ENCODE measurements around the gene HNF1A.
A peak's percentile ranks its signal among the peaks of the same experiment; 100 is the strongest.

HNF1A gene

DNA sequence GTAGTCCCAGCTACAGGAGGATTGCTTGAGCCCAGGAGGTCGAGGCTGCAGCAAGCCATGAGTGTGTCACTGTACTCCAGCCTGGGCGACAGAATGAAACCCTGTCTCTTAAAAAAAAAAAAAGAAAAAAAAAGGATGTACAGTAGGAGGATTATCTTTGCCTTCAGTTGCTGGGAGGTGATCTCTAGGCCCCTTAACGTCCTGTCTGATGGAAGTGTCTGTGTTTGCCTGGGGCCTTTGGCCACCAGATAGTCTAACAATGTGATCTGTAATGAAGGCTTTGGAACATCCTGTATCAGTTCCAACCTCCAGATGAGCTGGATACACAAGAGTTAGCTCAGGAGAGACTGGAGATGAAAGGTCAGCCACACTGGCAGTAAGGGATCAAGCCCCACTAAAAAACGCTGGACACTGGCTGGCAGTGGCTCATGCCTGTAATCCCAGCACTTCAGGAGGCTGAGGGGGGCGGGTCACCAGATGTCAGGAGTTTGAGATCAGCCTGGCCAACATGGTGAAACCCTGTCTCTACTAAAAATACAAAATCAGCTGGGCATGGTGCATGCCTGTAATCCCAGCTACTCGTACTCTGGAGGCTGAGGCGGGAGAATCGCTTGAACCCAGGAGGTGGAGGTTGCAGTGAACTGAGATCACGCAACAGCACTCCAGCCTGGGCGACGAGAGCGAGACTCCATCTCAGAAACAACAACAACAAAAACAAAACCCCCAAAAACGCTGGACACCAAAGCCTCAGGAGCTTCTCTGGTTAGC is 19.0 kb upstream of the HNF1A start:
- no peak for DNase-seq (ENCODE audit: low read depth in 2 of 2)

DNA sequence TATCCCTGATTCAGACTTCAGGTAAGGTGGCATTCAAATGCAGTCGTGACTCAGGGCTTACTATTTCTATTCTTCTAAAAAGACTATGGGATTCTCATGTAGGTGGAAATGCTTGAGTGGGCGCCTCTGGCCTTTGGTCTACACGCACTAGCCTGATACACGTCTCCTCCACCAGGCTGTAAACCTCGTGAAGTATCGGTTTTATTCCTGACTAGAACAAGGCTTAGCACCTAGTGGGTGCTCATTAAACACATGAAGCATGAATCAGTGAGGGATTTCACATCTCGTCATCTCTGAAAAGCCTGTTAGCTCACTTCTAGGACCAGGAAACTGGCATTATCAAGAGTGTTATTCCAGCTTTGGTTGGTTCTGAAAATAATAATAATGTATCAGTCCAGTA is 17.7 kb upstream of the HNF1A start:
- no peak for DNase-seq (ENCODE audit: low read depth in 2 of 2)

DNA sequence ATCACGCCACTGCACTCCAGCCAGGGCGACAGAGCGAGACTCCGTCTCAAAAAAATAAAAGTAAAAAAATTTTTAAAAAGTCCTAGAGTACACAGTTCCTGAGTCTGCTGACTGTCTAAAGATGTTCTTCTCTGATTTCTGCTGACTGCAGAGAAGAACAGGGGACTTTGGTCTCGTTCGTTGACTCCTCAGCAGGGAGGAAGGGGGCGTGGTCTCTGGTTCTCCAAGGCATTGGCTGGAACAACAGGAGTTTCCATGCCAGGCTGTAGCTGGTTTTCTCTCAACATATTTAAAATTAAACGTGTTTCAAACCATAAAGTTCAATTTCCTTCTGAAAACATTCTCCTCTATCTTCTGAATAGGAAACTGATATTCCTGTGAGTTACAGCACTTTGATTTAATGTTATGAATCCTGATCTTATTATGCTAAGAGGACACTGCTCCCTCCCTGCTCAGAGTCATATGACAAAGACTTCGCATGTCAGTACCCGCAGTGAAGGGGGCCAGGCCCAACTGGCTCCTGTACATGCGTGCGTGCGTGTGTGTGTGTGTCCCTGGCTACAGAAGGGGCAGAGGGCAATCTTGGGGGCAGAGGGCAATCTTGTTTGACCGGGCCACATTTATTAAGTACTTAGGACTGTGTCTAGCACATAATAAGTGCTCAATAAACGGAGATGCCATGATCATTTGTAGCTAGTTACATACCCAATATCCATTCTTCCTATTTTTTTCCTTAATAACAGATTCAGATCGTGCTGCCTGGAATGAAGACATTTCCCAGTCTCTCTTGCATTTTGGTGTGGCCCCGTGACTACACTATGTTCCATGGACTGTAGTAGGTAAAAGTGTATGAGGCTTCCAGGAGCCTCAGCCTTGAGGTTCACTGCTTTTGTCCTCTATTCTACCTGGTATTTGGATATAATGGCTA is 16.5 kb upstream of the HNF1A start:
- DNase-seq (ENCODE audit: low read depth in 2 of 2), result no peak

DNA sequence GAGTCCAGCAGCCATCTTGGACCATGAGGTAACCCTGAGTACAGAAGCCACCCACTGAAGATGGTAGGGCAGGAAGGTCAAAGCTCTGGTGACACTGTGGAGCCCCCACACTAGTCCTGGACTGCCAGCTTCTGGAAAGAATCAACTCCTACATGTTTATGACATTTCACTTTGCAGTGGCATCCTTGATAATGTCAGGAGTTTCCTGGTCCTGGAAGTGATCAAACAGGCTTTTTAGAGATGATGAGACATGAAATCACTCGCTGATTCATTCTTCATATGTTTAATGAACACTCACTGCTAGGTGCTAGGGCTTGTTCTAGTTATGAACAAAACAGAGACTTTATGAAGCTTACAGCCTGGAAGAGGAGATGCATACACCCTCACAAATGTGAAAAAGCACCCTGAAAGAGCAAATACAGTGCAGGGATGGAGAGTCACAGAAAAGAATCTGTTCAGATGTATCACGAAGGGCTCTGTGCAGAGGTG is 15.8 kb upstream of the HNF1A start:
- no peak for DNase-seq (ENCODE audit: low read depth in 2 of 2)

DNA sequence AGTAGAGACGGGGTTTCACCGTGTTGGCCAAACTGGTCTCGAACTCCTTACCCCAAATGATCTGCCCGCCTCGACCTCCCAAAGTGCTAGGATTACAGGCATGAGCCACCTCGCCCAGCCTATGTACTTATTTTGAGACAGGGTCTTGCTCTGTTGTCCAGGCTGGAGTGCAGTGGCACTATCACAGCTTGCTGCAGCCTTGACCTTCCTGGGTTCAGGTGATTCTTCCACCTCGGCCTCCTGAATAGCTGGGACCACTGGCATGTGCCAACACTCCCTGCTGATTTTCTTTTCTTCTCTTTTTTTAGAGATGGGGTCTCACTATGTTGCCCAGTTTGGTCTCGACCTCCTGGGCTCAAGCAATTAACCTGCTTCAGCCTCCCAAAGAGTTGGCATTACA is 14.0 kb upstream of the HNF1A start:
- DNase-seq (ENCODE audit: low read depth in 2 of 2), result no peak

DNA sequence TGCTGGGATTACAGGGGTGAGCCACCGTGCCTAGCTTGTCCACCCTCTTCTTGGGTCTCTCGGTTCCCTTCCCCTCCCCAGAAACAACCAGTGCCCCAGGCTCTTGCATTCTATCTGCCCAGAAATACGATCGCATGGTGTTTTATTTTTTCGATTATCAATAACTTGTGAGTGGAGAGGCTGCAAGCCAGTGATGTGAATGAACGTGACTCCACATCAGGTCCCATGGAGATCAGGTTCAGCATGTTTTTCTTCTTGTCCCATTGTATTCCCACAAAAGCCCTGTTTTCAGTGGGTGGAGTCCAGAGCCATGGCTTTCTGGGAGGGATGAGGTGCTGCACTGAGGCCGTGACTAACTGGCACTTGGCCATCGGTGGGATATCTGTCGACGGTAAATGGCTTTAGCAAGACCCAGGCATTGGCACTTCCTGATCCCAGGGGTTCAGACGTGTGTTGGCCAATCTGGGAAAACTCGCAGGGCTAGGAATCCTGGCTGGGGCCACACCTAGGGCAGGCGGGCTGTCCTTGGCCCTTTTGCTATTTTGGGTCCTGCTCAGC is 12.7 kb upstream of the HNF1A start:
- DNase-seq (ENCODE audit: low read depth in 2 of 2), result no peak

DNA sequence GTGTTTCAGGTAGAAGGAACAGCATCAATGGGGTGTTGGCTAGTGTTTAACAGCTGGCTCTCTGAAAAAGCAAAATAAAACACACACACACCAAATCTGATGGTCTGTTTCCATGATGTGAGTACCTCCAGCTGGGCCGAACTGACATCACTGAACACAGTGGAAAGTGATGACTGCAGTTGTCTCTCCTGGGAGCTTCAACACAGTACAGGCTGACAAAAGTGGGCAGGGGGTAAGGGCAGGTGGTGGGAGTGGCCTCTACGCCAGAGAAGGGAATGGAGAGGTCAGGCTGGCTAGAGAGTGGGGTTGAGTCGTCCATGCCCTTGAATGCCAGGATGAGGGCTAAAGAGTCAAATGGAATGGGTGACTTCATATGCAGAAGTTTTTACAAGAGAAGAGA is 8.0 kb upstream of the HNF1A start:
- DNase-seq (ENCODE audit: low read depth in 2 of 2), result no peak

DNA sequence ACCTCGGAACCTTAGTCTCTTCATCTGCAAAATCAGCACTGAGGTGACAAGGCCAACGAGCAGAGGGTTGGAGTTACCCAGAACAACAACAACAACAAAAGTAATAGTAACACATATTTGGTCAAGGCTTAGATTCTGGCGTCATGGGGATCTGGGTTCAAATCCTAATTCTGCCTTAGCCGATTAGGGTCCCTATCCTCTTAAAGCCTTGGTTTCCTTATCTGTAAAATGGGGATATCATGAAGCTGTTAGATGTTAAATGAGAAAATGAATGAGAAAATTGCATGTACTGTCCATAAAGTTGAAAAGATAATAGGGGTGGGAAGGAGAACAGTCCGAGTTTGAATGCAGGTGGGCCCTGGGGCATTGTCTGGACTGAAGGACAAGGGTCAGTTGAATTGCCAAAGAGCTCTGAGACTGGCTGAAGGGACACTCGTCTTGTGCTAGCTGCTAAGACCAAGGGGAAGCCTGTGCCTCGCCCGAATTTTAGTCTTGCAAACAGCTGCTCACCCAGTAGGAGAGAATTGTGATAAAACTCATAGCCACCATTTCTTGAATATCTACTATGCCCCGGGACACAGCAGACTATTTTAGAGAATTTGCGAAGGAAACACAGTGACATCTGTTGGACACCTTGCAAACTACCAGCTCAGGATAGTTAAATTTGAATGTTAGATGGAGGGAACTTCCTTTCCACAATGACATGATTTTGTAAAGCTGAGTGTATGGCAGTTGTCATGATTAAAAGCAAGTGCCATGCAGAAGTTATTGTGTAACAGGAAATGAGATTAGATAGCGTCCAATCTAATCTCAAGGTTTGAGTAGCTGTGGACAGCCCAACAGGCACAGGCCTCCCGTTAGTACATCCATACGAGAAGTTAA is 6.8 kb upstream of the HNF1A start:
- peak; percentile 24 to 34 for DNase-seq (ENCODE audit: low read depth in 2 of 2)

DNA sequence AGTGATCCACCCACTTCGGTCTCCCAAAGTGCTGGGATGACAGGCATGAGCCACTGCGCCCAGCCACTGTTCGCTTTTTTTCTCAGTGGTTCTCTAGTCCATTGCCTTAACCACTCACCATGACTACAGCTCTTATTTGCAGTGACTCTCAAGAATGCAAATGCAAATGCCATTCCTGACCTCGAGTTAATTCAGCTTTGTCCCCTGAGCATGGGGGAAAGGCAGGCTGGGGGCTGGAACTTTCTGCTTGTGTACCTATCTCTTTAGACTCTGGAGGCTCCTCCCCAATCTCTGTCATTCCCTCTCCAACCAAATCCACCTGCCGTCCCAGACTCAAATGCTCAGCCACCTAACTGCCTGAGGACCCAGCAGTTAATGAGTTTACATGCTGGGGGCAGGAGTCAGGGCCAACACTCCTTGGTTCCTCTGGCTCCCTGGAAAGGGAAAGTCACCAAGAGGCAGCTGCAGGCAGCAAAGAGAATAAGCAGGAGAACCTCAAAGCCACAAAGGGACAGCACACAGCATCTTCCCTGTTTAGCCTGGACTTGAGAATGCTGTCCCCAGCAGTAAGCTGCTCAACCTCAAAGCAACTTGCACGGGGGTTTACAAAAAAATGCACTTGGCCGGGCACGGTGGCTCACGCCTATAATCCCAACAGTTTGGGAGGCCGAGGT is 5.3 kb upstream of the HNF1A start:
- DNase-seq (ENCODE audit: low read depth in 2 of 2), result no peak

DNA sequence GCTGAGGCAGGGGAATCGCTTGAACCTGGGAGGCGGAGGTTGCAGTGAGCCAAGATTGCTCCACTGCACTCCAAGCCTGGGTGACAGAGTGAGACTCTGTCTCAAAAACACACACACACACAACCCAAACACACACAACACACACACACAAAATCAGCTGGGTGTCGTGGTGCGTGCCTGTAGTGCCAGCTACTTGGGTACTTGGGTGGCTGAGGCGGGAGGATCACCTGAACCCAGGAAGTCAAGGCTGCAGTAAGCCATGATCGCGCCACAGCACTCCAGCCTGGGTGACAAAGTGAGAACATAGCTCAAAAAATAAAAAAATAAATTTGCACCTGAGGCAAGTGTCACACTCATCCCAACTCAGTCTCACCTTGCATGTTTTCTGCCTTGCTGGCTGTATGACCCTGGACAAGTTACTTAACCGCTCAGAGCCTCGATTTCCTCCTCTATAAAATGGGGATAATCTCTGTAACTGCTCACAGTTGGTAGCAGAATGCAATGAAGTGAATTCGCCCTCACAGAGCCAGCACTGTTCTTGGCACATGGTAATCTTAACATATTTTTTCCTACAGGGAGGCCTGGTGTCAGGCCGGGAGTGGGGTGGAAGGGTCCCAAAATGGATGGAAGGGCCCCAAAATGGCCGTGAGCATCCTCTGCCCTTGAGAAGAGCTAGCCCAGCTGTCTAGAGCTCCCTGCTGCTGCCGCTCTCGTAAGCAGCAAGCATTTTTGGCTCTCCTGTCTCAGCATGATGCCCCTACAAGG is 630 bp upstream of the HNF1A start:
- DNase-seq (ENCODE audit: low read depth in 2 of 2), result no peak

DNA sequence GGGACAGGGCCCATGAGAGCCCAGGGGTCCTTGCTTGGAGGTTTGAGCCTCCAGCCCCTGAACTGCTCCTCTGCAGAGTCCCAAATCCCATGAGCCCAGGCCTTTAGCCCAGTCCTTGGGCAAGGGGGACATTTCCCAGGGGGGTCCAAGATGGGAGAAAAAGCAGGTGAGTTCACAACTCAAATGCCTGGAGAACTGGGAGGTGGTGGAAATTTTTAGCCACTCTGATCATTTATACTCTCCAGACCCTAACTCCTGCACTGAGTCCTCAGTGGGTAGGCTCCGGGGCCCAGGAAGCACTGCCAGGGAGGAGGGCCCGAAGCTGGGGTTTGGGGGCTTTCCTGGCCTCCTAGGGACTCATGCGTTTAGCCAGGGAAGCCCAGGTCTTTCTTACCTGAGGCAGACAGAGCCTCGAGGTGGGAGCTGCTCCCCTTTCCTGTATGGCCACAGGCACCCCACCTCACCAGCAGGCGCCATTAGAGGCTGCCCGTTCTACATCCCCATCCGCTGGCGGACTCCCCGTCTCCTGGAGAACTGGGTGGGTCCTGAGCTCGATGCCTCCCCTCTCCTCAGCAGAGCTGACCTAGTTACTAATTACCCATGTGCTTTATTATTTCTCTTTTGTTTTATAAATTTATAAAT is 998 bp downstream of the HNF1A start:
- no peak for DNase-seq (ENCODE audit: low read depth in 2 of 2)

DNA sequence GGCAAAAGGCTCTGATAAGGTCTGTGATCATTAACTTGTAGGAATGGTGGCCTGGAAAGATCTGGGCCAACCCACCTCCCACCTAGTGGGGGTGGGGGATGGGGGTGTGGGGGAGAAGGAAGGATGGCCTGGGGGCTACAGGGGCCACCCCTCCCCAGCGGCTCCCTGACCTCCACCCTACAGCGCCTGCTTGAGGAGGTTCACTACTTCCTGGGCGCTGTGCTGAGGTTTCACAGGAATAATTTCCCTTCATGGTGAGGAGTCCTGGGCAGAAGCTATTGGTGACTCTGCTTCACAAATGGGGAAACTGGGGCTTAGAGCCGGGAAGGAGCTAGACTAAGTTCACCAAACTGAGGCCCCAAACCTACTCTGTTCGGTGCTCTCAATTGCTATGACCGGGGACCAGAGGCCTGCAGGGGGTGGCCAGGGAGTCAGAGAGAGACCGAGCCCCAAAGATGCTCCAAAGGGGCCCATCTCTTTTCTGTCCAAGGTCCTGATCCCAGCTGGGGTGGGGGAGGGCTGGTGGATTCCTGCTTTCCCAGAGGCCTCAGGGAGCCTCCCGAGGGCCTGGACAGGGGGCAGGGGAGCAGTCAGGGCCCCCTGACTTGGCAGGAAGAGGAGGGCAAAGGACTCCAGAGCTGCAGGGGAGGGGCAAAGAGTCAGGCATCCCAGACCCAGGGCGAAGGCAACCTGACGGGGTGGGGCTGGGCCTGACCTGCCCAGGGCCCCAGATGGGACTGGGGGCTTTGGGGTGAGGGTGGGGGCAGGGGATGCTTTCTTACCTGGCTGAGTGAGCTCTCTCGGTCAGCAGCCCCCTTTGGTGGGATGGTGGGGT is 1.7 kb downstream of the HNF1A start:
- no peak for DNase-seq (ENCODE audit: low read depth in 2 of 2)

DNA sequence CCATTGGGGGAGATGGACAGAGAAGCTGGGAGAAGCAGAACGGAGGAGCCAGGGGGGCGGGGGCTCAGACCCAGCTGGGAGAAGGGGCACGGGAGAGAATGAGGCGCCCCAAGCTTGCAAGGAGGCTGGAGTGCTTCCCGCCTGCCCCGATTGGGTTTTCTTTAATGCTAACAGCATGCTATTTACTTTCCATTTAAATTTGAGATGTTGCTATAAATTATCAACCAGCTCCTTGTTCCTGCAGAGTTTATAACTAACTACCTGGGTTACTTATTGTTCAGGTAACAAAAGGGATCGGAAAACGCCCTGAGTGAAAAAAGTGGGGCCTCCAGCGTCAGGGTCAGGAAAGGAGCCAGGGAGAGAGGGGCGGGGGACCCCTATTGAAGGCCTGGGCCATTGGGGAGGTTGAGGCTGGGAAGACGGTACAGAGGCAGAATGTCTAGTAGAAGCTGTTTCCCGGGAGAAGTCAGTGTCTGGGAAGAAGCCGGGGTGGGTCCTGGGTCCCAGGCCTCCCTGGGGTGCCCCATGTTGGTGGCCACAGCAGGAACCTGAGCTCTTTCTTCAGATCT is 2.5 kb downstream of the HNF1A start:
- DNase-seq (ENCODE audit: low read depth in 2 of 2), result no peak

DNA sequence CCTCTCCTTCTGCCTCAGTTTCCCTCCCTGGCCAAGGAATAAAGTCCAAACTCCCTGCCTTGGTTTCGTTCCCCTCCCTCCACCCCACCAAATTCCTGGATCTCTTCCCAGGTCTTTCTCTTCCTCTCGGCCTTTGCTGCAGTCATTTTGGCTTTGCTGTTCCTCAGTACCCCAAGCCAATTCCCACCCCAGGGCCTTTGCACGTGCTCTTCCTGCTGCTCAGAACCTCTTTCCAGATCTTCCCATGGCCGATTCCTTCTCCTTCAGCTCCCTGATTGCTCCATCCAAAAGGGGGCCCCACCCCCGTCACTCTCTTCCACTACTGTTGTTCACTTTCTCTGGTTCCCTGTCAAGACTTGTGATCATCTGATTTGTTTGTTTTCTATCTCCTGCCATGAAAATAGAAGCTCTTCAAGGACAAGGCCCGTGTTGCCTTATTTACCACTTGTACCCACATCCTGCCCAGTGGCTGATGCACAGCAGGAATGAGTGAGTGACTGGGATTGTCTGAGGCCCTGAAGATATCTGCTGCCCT is 3.1 kb downstream of the HNF1A start:
- no peak for DNase-seq (ENCODE audit: low read depth in 2 of 2)

DNA sequence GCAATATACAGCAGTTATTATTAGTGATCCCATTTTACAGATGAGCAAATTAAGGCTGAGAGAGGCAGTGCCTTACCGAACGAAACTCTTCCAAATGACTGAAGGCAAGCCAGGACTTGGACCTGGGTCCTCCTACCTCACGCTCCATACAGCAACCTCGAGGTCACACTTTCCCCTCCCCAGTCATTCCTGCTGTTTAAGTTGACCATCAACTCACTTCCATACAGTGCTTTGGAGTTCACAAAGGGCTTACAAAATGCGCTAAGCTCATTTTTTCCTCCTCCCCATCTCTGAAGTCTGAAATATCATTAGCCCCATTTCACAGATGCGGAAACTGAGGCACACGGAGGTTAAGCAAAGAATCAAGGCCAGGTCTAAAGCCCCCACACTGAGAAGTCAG is 4.3 kb downstream of the HNF1A start:
- DNase-seq (ENCODE audit: low read depth in 2 of 2), result no peak

DNA sequence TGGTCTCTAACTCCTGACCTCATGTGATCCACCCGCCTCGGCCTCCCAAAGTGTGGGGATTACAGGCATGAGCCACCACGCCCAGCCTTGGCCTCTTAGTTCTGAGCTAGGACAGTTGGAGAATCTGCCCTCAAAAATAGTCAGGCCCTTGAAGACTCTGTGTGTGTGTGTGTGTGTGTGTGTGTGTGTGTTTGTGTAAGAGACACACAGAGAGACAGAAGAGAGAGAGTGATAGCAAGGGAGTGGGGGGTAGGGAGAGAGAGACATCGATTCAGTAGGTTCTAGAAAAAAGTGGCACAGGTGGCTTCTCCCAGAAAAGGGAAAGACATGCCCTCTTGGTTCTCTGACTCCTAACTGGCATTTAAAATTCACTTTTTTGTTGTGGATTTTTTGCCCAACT is 5.4 kb downstream of the HNF1A start:
- DNase-seq (ENCODE audit: low read depth in 2 of 2), result no peak

DNA sequence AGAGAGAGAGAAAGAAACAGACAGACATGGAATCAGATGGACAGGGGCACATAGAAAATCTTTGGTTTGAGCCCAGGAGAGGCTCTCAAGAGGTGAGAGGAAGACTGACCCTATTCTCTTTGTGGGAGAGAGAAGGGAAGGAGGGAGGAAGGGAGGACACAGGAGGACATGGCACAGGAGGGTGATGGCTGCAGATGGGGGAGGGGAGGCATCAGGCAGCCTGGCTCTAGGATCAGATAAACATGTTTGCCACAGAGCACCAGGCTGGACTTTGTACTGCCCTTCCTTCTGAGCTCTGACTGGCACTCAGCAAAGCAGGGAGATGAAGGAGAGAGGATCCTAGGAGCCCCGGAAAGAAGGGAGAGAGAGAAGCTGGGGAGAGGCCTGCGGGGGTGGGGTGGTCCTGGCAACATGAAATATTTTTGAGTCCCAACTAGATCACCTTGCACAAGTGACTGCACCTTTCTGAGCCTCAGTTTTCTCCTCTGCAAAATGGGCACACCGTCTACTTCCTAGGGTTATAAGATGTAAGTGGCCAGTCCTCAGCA is 6.1 kb downstream of the HNF1A start:
- no peak for DNase-seq (ENCODE audit: low read depth in 2 of 2)

DNA sequence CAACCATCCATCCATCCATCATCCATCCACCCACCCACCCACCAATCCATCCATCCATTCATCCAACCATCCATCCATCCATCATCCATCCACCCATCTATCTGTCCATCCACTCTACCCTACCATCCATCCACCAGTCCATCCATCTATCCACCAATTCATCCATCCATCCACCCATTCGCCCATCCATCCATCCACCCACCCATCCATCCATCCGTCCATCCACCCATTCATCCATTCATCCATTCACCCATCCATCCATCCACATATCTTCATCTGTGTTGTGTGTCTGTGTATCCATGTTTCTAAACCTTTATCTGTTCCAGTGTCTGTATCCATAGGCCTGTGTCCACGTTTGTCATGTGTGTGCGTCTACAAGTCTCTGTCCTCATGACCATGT is 9.9 kb downstream of the HNF1A start:
- DNase-seq (ENCODE audit: low read depth in 2 of 2), result no peak
